ENCODE data around the gene ASS1. TPM values are rescaled to one million over a fixed set of nuclear protein-coding genes. Genes with fewer than 3 reads are reported as not detected.

Gene ASS1
- total RNA-seq, 1 experiment from 2014 or later, result 5.8 TPM

DNA sequence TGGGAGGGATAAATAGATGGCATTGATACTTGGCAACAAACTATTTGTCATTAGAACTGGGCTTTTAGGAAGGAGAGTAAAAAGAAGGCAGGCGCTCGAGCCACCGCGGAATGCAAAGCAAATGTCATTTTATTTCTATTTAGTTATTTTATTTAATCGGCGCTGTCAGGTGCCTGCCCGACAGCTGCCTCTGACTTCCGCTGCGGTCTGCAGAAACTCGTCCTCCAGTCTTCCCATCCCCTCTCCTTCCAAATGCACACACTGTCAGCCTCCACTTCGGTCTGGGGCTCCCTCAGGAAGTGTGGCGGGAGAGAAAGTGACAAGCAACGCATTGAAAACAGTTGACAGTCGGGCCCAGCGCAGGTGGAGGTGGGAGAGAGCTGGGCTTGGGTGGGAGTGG, 29.3 kb downstream of the ASS1 start:
- no peaks in the 10 kb centered on the region for H3K9me3 ChIP-seq (ENCODE audit: low read depth, low read length, poor library complexity, severe bottlenecking)

DNA sequence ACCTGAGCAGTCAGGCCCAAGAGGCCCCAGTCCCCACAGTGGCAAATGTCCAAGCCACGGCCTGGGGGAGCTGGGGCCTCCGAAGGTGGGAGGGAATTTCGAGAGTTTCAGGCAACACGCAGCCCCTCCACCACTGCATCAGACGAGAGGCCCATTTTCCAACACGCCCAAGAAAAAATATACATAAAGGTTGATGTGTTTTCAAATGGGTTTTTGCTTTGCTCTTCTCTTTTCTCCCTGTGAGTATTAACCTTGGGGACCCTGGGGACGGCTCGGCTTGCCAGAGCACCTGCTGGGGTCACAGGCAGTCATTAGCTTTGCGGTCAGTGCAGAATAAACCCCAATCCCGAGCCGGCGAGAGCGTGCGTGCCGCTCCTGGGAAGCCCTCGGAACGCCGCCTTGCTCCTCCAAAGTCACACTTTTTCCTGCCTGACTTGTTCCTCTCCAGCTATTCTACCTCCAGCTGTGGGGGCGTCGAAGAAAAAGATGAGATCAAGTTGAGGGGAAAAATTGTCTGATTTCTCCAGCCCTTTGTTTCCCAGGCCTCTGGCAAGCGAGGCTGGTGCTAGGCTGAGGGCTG, 31.5 kb downstream of the ASS1 start:
- ChIA-PET CTCF (no interaction called here), POLR2A (ENCODE audit: low non-redundant PET) (no interaction called here)
- no peaks in the 10 kb centered on the region for H3K9me3 ChIP-seq (ENCODE audit: low read depth, low read length, poor library complexity, severe bottlenecking)
- H3K4me3 ChIP-seq (ENCODE audit: low read depth, low read length, poor library complexity, severe bottlenecking), result no peak overlapping the region
- no peak for DNase-seq (ENCODE audit: low spot score)
- H3K4me1 ChIP-seq (ENCODE audit: insufficient read depth, low read length, poor library complexity, severe bottlenecking), result peaks cover 21% of the 10 kb centered on the region
- intact Hi-C loops (cut with micrococcal nuclease; ENCODE audit: unreplicated experiment), result no loop called here
- BruUV-seq (replicated peaks), result no TSS peak
- TF ChIP-seq, protein P1, sequence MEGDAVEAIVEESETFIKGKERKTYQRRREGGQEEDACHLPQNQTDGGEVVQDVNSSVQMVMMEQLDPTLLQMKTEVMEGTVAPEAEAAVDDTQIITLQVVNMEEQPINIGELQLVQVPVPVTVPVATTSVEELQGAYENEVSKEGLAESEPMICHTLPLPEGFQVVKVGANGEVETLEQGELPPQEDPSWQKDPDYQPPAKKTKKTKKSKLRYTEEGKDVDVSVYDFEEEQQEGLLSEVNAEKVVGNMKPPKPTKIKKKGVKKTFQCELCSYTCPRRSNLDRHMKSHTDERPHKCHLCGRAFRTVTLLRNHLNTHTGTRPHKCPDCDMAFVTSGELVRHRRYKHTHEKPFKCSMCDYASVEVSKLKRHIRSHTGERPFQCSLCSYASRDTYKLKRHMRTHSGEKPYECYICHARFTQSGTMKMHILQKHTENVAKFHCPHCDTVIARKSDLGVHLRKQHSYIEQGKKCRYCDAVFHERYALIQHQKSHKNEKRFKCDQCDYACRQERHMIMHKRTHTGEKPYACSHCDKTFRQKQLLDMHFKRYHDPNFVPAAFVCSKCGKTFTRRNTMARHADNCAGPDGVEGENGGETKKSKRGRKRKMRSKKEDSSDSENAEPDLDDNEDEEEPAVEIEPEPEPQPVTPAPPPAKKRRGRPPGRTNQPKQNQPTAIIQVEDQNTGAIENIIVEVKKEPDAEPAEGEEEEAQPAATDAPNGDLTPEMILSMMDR (conservative IDR thresholded peaks at IDR 0.05; ENCODE audit: low read depth, low read length), result no peak
- TF ChIP-seq EZH2 (IDR thresholded peaks at IDR 0.05; ENCODE audit: borderline replicate concordance, low read depth, low read length, poor library complexity, severe bottlenecking), result no peak
- no peak overlapping the region for H3K27ac ChIP-seq (ENCODE audit: low read depth, low read length, poor library complexity, severe bottlenecking)
- H3K36me3 ChIP-seq (ENCODE audit: insufficient read depth, low read length, poor library complexity, severe bottlenecking), result no peaks in the 10 kb centered on the region
- no peaks in the 10 kb centered on the region for H3K27me3 ChIP-seq (replicated peaks; ENCODE audit: insufficient read depth, low read depth, low read length, poor library complexity)

More for the DNA sequence above, 29.3 kb downstream of the ASS1 start:
- Histone ChIP-seq H3K4me1 (ENCODE audit: insufficient read depth, low read length, poor library complexity, severe bottlenecking) (peaks cover 14% of the 10 kb centered on the region), H3K27me3 (replicated peaks; ENCODE audit: insufficient read depth, low read depth, low read length, poor library complexity) (no peaks in the 10 kb centered on the region), H3K4me3 (ENCODE audit: low read depth, low read length, poor library complexity, severe bottlenecking) (no peak overlapping the region), H3K36me3 (ENCODE audit: insufficient read depth, low read length, poor library complexity, severe bottlenecking) (no peaks in the 10 kb centered on the region), H3K27ac (ENCODE audit: low read depth, low read length, poor library complexity, severe bottlenecking) (no peak overlapping the region)
- CTCF ChIA-PET, result no interaction called here
- POLR2A ChIA-PET (ENCODE audit: low non-redundant PET), result no interaction called here
- no TSS peak for BruUV-seq (replicated peaks)
- no peak for DNase-seq (ENCODE audit: low spot score)
- no peak for TF ChIP-seq EZH2 (IDR thresholded peaks at IDR 0.05; ENCODE audit: borderline replicate concordance, low read depth, low read length, poor library complexity, severe bottlenecking)
- TF ChIP-seq, protein P1 (conservative IDR thresholded peaks at IDR 0.05; ENCODE audit: low read depth, low read length), result no peak
- intact Hi-C loops (cut with micrococcal nuclease; ENCODE audit: unreplicated experiment), result no loop called here

DNA sequence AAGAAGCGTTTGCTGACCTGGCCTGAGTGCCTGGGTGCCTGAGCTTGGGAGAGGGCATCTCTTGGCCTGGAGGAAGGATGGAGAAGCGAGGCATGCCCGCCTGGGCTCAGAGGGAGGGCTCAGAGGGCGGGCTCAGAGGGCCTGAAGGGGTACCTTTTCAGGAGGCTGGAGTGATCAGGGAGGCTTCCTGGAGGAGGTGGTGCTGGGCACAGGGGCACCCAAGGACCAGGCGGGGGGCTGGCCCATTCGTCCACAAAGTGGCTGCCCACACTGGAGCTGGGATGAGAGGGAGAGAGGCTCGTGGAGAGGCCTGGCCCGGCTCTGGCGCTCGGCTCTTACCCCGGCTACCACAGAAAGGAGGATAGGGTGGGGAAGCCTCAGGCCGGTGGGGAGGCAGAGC, 32.8 kb downstream of the ASS1 start:
- no TSS peak for BruUV-seq (replicated peaks)
- H3K4me3 ChIP-seq (ENCODE audit: low read depth, low read length, poor library complexity, severe bottlenecking), result no peak overlapping the region
- no peak for TF ChIP-seq EZH2 (IDR thresholded peaks at IDR 0.05; ENCODE audit: borderline replicate concordance, low read depth, low read length, poor library complexity, severe bottlenecking)
- TF ChIP-seq, protein P1 (conservative IDR thresholded peaks at IDR 0.05; ENCODE audit: low read depth, low read length), result no peak
- peaks cover 2% of the 10 kb centered on the region for H3K27me3 ChIP-seq (replicated peaks; ENCODE audit: insufficient read depth, low read depth, low read length, poor library complexity)
- H3K4me1 ChIP-seq (ENCODE audit: insufficient read depth, low read length, poor library complexity, severe bottlenecking), result peaks cover 11% of the 10 kb centered on the region
- ChIA-PET CTCF (no interaction called here), POLR2A (ENCODE audit: low non-redundant PET) (no interaction called here)
- intact Hi-C loops (cut with micrococcal nuclease; ENCODE audit: unreplicated experiment), result no loop called here
- no peak overlapping the region for H3K27ac ChIP-seq (ENCODE audit: low read depth, low read length, poor library complexity, severe bottlenecking)
- H3K36me3 ChIP-seq (ENCODE audit: insufficient read depth, low read length, poor library complexity, severe bottlenecking), result no peaks in the 10 kb centered on the region
- DNase-seq (ENCODE audit: low spot score), result no peak
- no peaks in the 10 kb centered on the region for H3K9me3 ChIP-seq (ENCODE audit: low read depth, low read length, poor library complexity, severe bottlenecking)
